Measurements from ENCODE around the gene GRK2.
"Not testable (repeated sequence)": the region's sequence is repeated elsewhere in the genome, so short reads cannot be mapped to it uniquely, and the experiment has no call there.

The GRK2 gene

DNA sequence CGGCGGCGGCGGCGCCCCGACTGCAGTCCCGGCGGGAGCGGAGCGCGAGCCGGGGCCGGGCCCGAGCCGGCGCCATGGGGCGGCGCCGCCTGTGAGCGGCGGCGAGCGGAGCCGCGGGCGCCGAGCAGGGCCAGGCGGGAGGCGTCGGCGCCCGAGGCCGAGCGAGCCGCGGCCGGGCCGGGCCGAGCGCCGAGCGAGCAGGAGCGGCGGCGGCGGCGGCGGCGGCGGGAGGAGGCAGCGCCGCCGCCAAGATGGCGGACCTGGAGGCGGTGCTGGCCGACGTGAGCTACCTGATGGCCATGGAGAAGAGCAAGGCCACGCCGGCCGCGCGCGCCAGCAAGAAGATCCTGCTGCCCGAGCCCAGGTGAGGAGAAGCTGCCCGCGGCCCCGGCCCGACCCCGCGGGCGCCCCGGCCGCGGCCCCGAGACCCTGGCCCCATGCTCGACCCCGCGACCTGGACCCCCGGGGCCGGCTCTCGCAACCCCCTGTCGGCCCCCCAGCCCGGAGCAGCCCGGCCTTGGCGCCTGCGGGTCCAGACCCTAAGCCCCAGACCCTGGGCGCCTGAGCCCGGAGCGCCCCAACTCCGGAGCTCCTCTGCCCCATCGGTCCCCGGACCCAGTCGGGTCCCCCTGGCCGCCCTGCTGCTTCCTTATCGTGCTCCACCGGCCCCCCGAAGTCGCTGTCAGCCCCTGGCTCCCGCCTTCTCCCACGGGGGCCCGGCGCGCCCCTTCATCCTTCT lies at the start of gene GRK2:
GRK2 (plus strand) TSS at position 25 of the 739 bp plus-strand sequence; CDS start at position 252, 227 bp downstream.
- TF ChIP-seq ZNF274 (IDR thresholded peaks at IDR 0.05; ENCODE audit: low read depth, low read length): no peak

GRCh38 chr11:67227726-67228125 lies 38.5 kb upstream of the GRK2 start:
- no peak overlapping the region for H3K4me3 ChIP-seq (ENCODE audit: low read length)
- no peak for TF ChIP-seq ZNF274 (IDR thresholded peaks at IDR 0.05; ENCODE audit: low read depth, low read length)

More for the DNA sequence above, at the start of gene GRK2:
- H3K4me3 ChIP-seq (ENCODE audit: low read length): peak within 1 kb of the TSS; percentile 71

DNA sequence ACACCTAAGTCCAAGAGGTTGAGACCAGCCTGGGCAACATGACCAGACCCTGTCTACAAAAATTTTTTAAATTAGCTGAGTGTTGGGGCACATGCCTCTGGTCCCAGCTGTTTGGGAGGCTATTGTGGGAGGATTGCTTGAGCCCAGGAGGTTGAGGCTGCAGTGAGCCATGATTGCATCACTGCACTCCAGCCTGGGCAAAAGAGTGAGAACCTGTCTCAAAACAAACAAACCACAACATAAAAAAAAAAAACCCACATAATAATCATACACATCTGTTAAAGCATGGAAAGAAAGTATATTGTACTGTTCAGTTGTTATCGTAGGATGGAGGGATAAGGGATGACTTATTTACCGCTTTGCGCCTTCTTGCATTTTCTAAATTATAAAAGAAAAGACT lies 35.9 kb upstream of the GRK2 start:
- TF ChIP-seq ZNF274 (IDR thresholded peaks at IDR 0.05; ENCODE audit: low read depth, low read length): no peak
- H3K4me3 ChIP-seq (ENCODE audit: low read length): no peak overlapping the region

GRCh38 chr11:67230886-67231285 lies 35.4 kb upstream of the GRK2 start:
- TF ChIP-seq ZNF274 (IDR thresholded peaks at IDR 0.05; ENCODE audit: low read depth, low read length): no peak
- no peak overlapping the region for H3K4me3 ChIP-seq (ENCODE audit: low read length)

DNA sequence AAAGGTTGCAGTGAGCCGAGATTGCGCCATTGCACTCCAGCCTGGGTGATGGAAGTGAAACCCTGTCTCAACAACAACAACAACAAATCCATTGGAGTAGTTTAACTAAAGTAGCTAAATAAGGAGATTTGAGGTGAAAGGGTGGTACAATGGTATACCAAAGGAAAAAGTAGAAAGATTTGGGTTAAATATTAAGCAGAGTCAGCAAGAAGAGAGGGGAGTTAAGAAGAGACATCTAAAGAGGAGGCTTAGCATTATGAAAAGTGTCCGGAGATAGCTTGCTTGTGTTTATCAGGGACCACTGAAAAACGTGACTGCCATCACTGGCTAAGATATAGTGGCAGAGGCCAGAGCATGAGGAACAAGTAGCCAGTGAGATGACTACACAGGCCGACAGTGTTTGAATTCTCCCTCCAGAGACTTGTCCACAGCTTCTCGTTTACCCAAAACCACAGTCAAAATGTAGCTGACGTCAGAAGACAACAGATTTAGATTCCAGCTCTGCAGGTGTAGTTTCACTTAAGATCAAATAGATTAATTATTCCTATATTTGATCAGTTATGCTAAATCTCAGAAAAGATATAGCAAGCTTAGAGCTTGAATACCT lies 32.6 kb upstream of the GRK2 start:
- no peak overlapping the region for H3K4me3 ChIP-seq (ENCODE audit: low read length)
- TF ChIP-seq ZNF274 (IDR thresholded peaks at IDR 0.05; ENCODE audit: low read depth, low read length): no peak

- H3K4me3 ChIP-seq (ENCODE audit: low read length): not testable (repeated sequence)
These were observed 31.7 kb upstream of the GRK2 start for GRCh38 chr11:67234571-67234970.

- no peak for TF ChIP-seq ZNF274 (IDR thresholded peaks at IDR 0.05; ENCODE audit: low read depth, low read length)
- no peak overlapping the region for H3K4me3 ChIP-seq (ENCODE audit: low read length)
These were observed 28.7 kb upstream of the GRK2 start for GRCh38 chr11:67237574-67237973.

DNA sequence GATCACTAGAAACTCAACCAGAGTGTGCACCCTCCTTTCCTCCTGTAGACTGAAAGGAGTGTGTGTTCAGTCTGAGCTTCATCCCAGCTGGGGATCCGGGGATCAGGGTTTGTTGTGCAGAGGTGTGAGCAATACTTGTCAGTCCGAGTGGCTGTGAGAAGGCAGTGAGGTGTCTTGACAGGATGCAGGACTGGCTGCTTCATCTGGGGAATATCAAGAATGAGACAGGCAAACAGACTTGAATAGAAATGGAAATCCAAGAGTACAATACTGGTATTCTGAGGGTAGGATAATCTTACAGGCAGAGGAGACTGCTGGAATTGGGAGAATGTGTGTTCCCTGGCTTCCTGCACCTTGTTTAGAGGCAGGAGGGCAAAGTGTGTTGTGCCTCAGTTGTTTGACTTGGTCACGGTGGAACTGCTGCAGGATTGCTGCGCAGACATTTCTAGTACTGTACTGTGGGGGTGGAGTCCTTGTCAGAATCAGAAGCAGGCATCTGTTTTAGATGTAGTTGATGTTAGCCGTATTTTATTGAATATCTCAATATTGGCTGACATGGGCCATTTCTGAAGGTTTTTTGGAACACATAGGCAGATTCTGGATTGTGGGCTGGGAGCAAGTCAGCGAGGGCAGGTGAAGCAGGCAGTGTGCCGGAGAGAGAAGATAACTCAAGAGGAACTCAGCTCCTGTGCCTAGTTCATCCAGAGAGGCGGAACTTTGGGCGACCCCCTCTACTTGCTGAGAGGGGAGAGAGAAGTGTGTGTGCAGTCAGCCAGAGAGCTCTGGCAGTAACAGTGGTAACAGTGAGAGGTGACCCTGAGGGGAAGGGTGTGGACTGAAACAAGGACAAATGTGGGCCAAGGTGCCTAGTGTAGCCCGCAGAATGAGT lies 27.1 kb upstream of the GRK2 start:
- no peak for TF ChIP-seq ZNF274 (IDR thresholded peaks at IDR 0.05; ENCODE audit: low read depth, low read length)
- H3K4me3 ChIP-seq (ENCODE audit: low read length): peak overlapping the region; percentile 33; the same call in 1 of the 2 replicates

GRCh38 chr11:67239783-67240575 lies 26.3 kb upstream of the GRK2 start:
- H3K4me3 ChIP-seq (ENCODE audit: low read length): peak overlapping the region; percentile 88
- no peak for TF ChIP-seq ZNF274 (IDR thresholded peaks at IDR 0.05; ENCODE audit: low read depth, low read length)

DNA sequence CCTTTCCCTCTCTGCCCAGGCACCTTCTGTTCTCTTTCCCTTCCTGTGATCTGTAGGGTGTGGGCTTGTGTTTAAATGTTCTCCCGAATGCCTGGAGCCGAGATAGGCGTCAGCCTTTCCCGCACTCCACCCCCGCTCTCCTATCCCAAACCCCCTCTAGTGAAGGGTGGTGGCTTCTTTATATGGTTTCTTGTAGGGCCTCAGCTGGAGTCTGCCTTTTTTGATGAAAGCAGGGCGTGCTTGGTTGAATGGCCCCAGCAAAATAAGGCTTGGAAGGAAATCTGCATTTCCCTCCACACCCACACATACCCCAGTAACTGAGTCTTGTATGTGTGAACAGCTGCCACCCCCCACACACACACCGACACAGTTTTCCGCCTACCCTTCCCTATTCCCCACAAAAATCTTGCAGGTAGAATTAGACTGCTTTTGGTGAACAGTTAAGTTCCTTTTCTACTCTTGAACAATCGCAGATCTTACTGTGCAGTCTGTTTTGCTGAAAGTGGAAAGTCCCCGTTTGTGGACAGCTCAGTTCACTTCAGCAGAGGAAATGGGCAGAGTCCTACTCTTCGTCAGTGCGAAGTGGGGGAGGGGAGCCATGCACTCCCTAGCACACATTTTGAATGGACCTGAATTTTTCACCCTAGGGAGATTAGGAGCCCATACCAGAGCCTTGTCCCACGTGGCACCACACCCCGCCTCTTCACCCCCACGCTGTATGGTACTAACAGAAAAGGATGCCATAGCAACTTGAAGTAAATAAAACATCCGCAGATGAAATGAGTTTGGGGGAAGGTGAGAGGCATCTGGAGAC lies 25.5 kb upstream of the GRK2 start:
- peak overlapping the region; percentile 88 for H3K4me3 ChIP-seq (ENCODE audit: low read length)
- TF ChIP-seq ZNF274 (IDR thresholded peaks at IDR 0.05; ENCODE audit: low read depth, low read length): no peak

DNA sequence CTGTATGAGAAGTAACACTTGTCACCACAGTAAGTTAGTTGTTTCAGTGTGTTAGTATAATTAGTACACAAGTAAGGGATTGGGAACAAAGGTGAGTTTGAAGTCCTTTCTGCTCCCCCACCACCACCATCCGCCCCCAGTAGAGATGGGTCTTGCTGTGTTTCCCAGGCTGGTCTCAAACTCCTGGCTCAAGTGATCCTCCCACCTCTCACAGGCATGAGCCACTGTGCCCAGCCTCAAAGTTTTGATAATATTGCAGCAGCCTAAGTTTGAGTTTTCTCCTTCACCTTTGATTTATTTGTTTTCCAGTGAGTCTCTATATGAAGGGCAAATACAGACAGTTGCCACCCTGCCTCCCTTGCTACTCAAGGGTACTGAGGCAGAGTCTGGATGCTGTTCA lies 23.7 kb upstream of the GRK2 start:
- TF ChIP-seq ZNF274 (IDR thresholded peaks at IDR 0.05; ENCODE audit: low read depth, low read length): no peak
- peak overlapping the region; percentile 88 for H3K4me3 ChIP-seq (ENCODE audit: low read length)

DNA sequence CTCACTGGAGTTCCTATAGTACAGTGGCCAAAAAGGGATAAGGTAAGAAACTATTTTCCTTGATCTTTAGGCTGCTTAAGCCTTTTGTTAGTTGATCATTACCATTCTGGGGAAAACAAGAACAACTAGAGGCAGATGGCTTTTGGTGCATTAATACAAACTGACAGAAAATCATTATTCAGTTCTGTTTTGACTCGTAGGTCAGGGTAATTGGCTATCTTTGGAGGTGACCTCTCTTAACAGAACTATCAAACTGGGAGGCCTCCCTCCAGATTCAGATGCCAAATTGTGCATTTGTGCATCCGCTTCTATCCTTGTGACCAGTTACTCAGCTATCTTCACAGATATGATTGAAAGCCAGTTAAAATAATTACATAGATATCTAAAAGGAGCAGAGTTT lies 23.2 kb upstream of the GRK2 start:
- peak overlapping the region; percentile 88 for H3K4me3 ChIP-seq (ENCODE audit: low read length)
- TF ChIP-seq ZNF274 (IDR thresholded peaks at IDR 0.05; ENCODE audit: low read depth, low read length): no peak

- no peak for TF ChIP-seq ZNF274 (IDR thresholded peaks at IDR 0.05; ENCODE audit: low read depth, low read length)
- no peak overlapping the region for H3K4me3 ChIP-seq (ENCODE audit: low read length)
These were observed 21.2 kb upstream of the GRK2 start for GRCh38 chr11:67245046-67245445.

All from GM08714 (cell line).